H9 (cell line): ENCODE measurements around the gene MAPRE3. TPM values are rescaled to one million over a fixed set of nuclear protein-coding genes. Genes with fewer than 3 reads are reported as not detected.

ENCODE experiments used
- DNase-seq: peaks from one replicate; pipeline ENCODE4 v3.0.0-alpha.2; 2017
- H2AFZ ChIP-seq: one replicate; pipeline ENCODE4 v1.6.1; 2013; ENCODE audit warnings: mild to moderate bottlenecking, low read length, control low read depth, moderate library complexity
- H2AK5ac ChIP-seq: 2 replicates; pipeline ENCODE4 v1.6.1; 2013; ENCODE audit warnings: low read length, control low read depth, mixed read lengths; ENCODE audit not compliant: insufficient read length
- H2BK120ac ChIP-seq: one replicate; pipeline ENCODE4 v1.6.1; 2013; ENCODE audit warnings: low read depth, mild to moderate bottlenecking, low read length, control low read depth, inconsistent platforms; ENCODE audit not compliant: poor library complexity, severe bottlenecking
- H2BK12ac ChIP-seq: 2 replicates; pipeline ENCODE4 v1.6.1; 2013; ENCODE audit warnings: low read length, control low read depth, mixed read lengths, low read depth; ENCODE audit not compliant: insufficient read length
- H2BK15ac ChIP-seq: 2 replicates; pipeline ENCODE4 v1.6.1; 2013; ENCODE audit warnings: low read depth, low read length, control low read depth
- H2BK20ac ChIP-seq: one replicate; pipeline ENCODE4 v1.6.1; 2013; ENCODE audit warnings: low read depth, mild to moderate bottlenecking, low read length, control low read depth, inconsistent platforms; ENCODE audit not compliant: poor library complexity, severe bottlenecking
- H2BK5ac ChIP-seq: 2 replicates; pipeline ENCODE4 v1.6.1; 2013; ENCODE audit warnings: low read length, control low read depth, mixed read lengths; ENCODE audit not compliant: insufficient read length
- H3K14ac ChIP-seq: 2 replicates; pipeline ENCODE4 v1.6.1; 2013; ENCODE audit warnings: low read length, control low read depth; ENCODE audit not compliant: insufficient read depth
- H3K18ac ChIP-seq: 2 replicates; pipeline ENCODE4 v1.6.1; 2013; ENCODE audit warnings: low read depth, mild to moderate bottlenecking, mixed read lengths, low read length, control low read depth; ENCODE audit not compliant: insufficient read length
- H3K23ac ChIP-seq: 2 replicates; pipeline ENCODE4 v1.6.1; 2013; ENCODE audit warnings: low read length, control low read depth, mixed read lengths, low read depth; ENCODE audit not compliant: insufficient read length
- H3K23me2 ChIP-seq: 2 replicates; pipeline ENCODE4 v1.6.1; 2013; ENCODE audit warnings: low read depth, mild to moderate bottlenecking, mixed read lengths, low read length, control low read depth; ENCODE audit not compliant: insufficient read length, poor library complexity, severe bottlenecking
- H3K27ac ChIP-seq: 2 replicates; pipeline ENCODE4 v1.5.1; 2013; ENCODE audit warnings: low read length, control low read depth, mixed read lengths, low read depth; ENCODE audit not compliant: insufficient read length
- H3K27me3 ChIP-seq: 2 replicates; pipeline ENCODE4 v1.6.1; 2013; ENCODE audit warnings: low read length, control low read depth, inconsistent platforms; ENCODE audit not compliant: insufficient read depth
- H3K4ac ChIP-seq: 2 replicates; pipeline ENCODE4 v1.6.1; 2013; ENCODE audit warnings: low read depth, mild to moderate bottlenecking, control low read depth, inconsistent platforms, low read length, moderate library complexity
- H3K4me1 ChIP-seq: 2 replicates; pipeline ENCODE4 v1.6.1; 2013; ENCODE audit warnings: low read length, control low read depth, inconsistent platforms; ENCODE audit not compliant: insufficient read depth
- H3K4me2 ChIP-seq: 2 replicates; pipeline ENCODE4 v1.6.1; 2013; ENCODE audit warnings: low read length, control low read depth, mixed read lengths; ENCODE audit not compliant: insufficient read length, insufficient read depth
- H3K56ac ChIP-seq: 2 replicates; pipeline ENCODE4 v1.6.1; 2013; ENCODE audit warnings: low read depth, mild to moderate bottlenecking, mixed read lengths, low read length, control low read depth; ENCODE audit not compliant: insufficient read length
- H3K79me1 ChIP-seq: 2 replicates; pipeline ENCODE4 v1.6.1; 2013; ENCODE audit warnings: low read depth, mild to moderate bottlenecking, moderate library complexity, low read length, control low read depth, inconsistent platforms; ENCODE audit not compliant: insufficient read depth, poor library complexity, severe bottlenecking
- H3K79me2 ChIP-seq: 2 replicates; pipeline ENCODE4 v1.6.1; 2013; ENCODE audit warnings: low read length, control low read depth, inconsistent platforms; ENCODE audit not compliant: insufficient read depth
- H3K9ac ChIP-seq: 2 replicates; pipeline ENCODE4 v1.6.1; 2013; ENCODE audit warnings: low read length, control low read depth, mixed read lengths; ENCODE audit not compliant: insufficient read length; ENCODE audit errors: extremely low read depth
- H3K9me3 ChIP-seq: one replicate; pipeline ENCODE4 v1.6.1; 2013; ENCODE audit warnings: low read depth, low read length, inconsistent platforms; ENCODE audit not compliant: control insufficient read depth
- H3T11ph ChIP-seq: one replicate; pipeline ENCODE4 v1.6.1; 2013; ENCODE audit warnings: mild to moderate bottlenecking, low read length, control low read depth, inconsistent platforms
- H4K20me1 ChIP-seq: one replicate; pipeline ENCODE4 v1.6.1; 2013; ENCODE audit not compliant: control insufficient read depth, insufficient read length, insufficient read depth
- H4K5ac ChIP-seq: 2 replicates; pipeline ENCODE4 v1.6.1; 2013; ENCODE audit warnings: low read depth, mild to moderate bottlenecking, mixed read lengths, low read length, control low read depth; ENCODE audit not compliant: insufficient read length
- H4K8ac ChIP-seq: replicated peaks from 2 replicates; pipeline ENCODE4 v1.6.1; 2013; ENCODE audit warnings: low read length, control low read depth, mixed read lengths, low read depth; ENCODE audit not compliant: insufficient read length
- H4K91ac ChIP-seq: 2 replicates; pipeline ENCODE4 v1.6.1; 2013; ENCODE audit warnings: low read depth, mild to moderate bottlenecking, moderate library complexity, mixed read lengths, low read length, control low read depth; ENCODE audit not compliant: insufficient read length
- H3K27ac Mint-ChIP-seq, 3 experiments: 2 replicates in 2 of 3; 3 replicates in 1 of 3; pipeline ENCODE4 v1.8.0; 2020 to 2021; ENCODE audit warnings: mixed read lengths in 3 of 3, mild to moderate bottlenecking in 1 of 3, moderate library complexity in 1 of 3
- H3K27me3 Mint-ChIP-seq: 2 replicates; pipeline ENCODE4 v1.8.0; 2021; ENCODE audit warnings: low read depth, mild to moderate bottlenecking, moderate library complexity, mixed read lengths
- H3K36me3 Mint-ChIP-seq, 3 experiments: 2 replicates in 2 of 3; 3 replicates in 1 of 3; pipeline ENCODE4 v1.8.0; 2020 to 2021; ENCODE audit warnings: low read depth in 3 of 3, mixed read lengths in 3 of 3; ENCODE audit not compliant: insufficient read depth in 1 of 3
- H3K4me1 Mint-ChIP-seq, 2 experiments: 2 replicates each; pipeline ENCODE4 v1.8.0; 2020; ENCODE audit warnings: mixed read lengths in 2 of 2
- H3K4me3 Mint-ChIP-seq, 2 experiments: 2 replicates in 1 of 2; 3 replicates in 1 of 2; pipeline ENCODE4 v1.8.0; 2020 to 2021; ENCODE audit warnings: mild to moderate bottlenecking in 2 of 2, mixed read lengths in 2 of 2, moderate library complexity in 1 of 2
- H3K9me3 Mint-ChIP-seq, 2 experiments: 2 replicates in 1 of 2; 3 replicates in 1 of 2; pipeline ENCODE4 v1.8.0; 2020; ENCODE audit warnings: mild to moderate bottlenecking in 2 of 2, mixed read lengths in 2 of 2, moderate library complexity in 1 of 2
- CTCF ChIP-seq: fragments of 200-600 bp; sonication (generic); conservative IDR thresholded peaks from 3 replicates; pipeline ENCODE4 v1.8.0; 2021; ENCODE audit warnings: antibody characterized with exemption, mild to moderate bottlenecking
- WGBS: extraction: QIAGEN DNeasy Blood & Tissue Kit; methylation state at CpG from one replicate; pipeline ENCODE4 v1.1.7; 2013; ENCODE audit warnings: missing lambda C conversion rate, low lambda C conversion rate, mixed read lengths; ENCODE audit not compliant: insufficient read length; ENCODE audit errors: extremely low coverage; 5-methylcytosine and 5-hydroxymethylcytosine counted together
- total RNA-seq: library from RNA; stranded (reverse); gene quantifications from 2 replicates; pipeline ENCODE4 v1.2.1, GENCODE V29; 2021

MAPRE3 gene
- total RNA-seq, 1 experiment from 2014 or later = 2.0 TPM

- Histone ChIP-seq H3K4me2 (no peak overlapping the region), H3K27me3 (no peaks in the 10 kb centered on the region), H4K8ac (no peak overlapping the region), H3K4me1 (no peaks in the 10 kb centered on the region), H3K79me2 (no peaks in the 10 kb centered on the region), H3K23me2 (no peaks in the 10 kb centered on the region), H3T11ph (no peak overlapping the region), H3K23ac (no peak overlapping the region), H4K5ac (no peak overlapping the region), H3K9me3 (no peaks in the 10 kb centered on the region), H4K91ac (no peak overlapping the region), H3K56ac (no peak overlapping the region), H3K27ac (no peak overlapping the region), H3K14ac (no peak overlapping the region), H3K4ac (no peak overlapping the region), H2AK5ac (no peak overlapping the region), H2AFZ (no peak overlapping the region), H3K79me1 (no peaks in the 10 kb centered on the region), H4K20me1 (no peaks in the 10 kb centered on the region), H2BK120ac (no peak overlapping the region), H2BK20ac (no peak overlapping the region), H2BK12ac (no peak overlapping the region), H3K9ac (no peak overlapping the region), H3K18ac (no peak overlapping the region), H2BK5ac (no peak overlapping the region), H2BK15ac (no peak overlapping the region)
- H3K4me3 Mint-ChIP-seq = no peak overlapping the region
- peaks cover 21% of the 10 kb centered on the region for H3K27me3 Mint-ChIP-seq
- peaks cover 4 to 5% of the 10 kb centered on the region in 2 experiments for H3K4me1 Mint-ChIP-seq
- H3K36me3 Mint-ChIP-seq = peaks cover 0 to 5% (median 3%) of the 10 kb centered on the region in 3 experiments; a peak in 3 of 7 replicates
- H3K27ac Mint-ChIP-seq = no peak overlapping the region
- no peak for TF ChIP-seq CTCF
- no peak for DNase-seq
- no peaks in the 10 kb centered on the region for H3K9me3 Mint-ChIP-seq
- no CpG with 5 or more reads among the region's 4 CpGs for WGBS
Measured at GRCh38 chr2:26952374-26952773, 18.1 kb upstream of the MAPRE3 start.
